GM19099 (cell line): ENCODE measurements around the gene FAR2.

Source experiments
- POLR2A ChIP-seq: IDR thresholded peaks from 3 replicates; pipeline ENCODE4 v1.6.1; 2011; ENCODE audit warnings: low read depth; ENCODE audit not compliant: insufficient read length; ENCODE audit errors: extremely low read depth

Gene FAR2

GRCh38 chr12:29270446-29270845, 121.4 kb downstream of the FAR2 start:
- TF ChIP-seq POLR2A: no peak

GRCh38 chr12:29273178-29273843, 124.2 kb downstream of the FAR2 start:
- no peak for TF ChIP-seq POLR2A

GRCh38 chr12:29275834-29276233, 126.8 kb downstream of the FAR2 start:
- no peak for TF ChIP-seq POLR2A

- no peak for TF ChIP-seq POLR2A
Measured at GRCh38 chr12:29277231-29277630, 128.2 kb downstream of the FAR2 start.

- TF ChIP-seq POLR2A: no peak
Measured at GRCh38 chr12:29278673-29279420, 129.8 kb downstream of the FAR2 start.

- no peak for TF ChIP-seq POLR2A
Measured at GRCh38 chr12:29281371-29282005, 132.4 kb downstream of the FAR2 start.

GRCh38 chr12:29282031-29282816, 133.1 kb downstream of the FAR2 start:
- TF ChIP-seq POLR2A: no peak

GRCh38 chr12:29283969-29284700, 135.1 kb downstream of the FAR2 start:
- no peak for TF ChIP-seq POLR2A

- no peak for TF ChIP-seq POLR2A
Measured at GRCh38 chr12:29286081-29286790, 137.2 kb downstream of the FAR2 start.

- TF ChIP-seq POLR2A: no peak
Measured at GRCh38 chr12:29287622-29288021, 138.5 kb downstream of the FAR2 start.

GRCh38 chr12:29288031-29288430, 139.0 kb downstream of the FAR2 start:
- TF ChIP-seq POLR2A: no peak

- no peak for TF ChIP-seq POLR2A
Measured at GRCh38 chr12:29291226-29291625, 142.1 kb downstream of the FAR2 start.

- TF ChIP-seq POLR2A: no peak
Measured at GRCh38 chr12:29299633-29300032, 150.6 kb downstream of the FAR2 start.

GRCh38 chr12:29301114-29301513, 152.0 kb downstream of the FAR2 start:
- TF ChIP-seq POLR2A: no peak

- no peak for TF ChIP-seq POLR2A
Measured at GRCh38 chr12:29304388-29304787, 155.3 kb downstream of the FAR2 start.

GRCh38 chr12:29306266-29306665, 157.2 kb downstream of the FAR2 start:
- TF ChIP-seq POLR2A: no peak
